Effector CD8-positive, alpha-beta T cell (primary cell): ENCODE results near the gene MEF2B.
"Not testable (repeated sequence)": the region's sequence is repeated elsewhere in the genome, so short reads cannot be mapped to it uniquely, and the experiment has no call there.

Experiments used
- DNase-seq: peaks from one replicate; lab custom pipeline; 2025; lab: John Stamatoyannopoulos, UW

The MEF2B gene

DNA sequence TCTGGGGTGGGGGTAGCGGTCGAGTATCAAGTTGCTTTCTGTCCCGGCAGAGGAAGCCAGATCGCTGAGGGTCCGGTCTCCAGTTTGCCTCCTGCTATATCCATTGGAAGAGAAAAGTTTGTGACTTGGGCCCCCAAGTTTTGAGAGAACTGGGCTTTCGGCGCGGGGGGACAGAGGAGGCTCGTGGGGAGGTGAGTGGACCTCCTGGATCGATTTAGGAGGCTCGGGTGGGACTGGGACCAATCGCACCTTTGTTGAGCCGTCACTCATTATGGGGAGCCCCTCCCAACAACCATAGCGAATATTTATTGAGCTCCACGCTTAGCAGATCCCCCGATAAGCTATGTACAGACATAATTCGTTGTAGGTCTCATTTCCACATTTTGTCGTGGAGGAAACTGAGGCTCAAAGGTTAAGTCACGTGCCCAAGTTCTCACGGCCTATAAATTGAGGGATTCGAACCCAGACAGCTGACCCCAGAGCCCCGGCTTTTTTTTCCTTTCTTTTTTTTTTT is 22.9 kb upstream of the MEF2B start:
- no peak for DNase-seq

DNA sequence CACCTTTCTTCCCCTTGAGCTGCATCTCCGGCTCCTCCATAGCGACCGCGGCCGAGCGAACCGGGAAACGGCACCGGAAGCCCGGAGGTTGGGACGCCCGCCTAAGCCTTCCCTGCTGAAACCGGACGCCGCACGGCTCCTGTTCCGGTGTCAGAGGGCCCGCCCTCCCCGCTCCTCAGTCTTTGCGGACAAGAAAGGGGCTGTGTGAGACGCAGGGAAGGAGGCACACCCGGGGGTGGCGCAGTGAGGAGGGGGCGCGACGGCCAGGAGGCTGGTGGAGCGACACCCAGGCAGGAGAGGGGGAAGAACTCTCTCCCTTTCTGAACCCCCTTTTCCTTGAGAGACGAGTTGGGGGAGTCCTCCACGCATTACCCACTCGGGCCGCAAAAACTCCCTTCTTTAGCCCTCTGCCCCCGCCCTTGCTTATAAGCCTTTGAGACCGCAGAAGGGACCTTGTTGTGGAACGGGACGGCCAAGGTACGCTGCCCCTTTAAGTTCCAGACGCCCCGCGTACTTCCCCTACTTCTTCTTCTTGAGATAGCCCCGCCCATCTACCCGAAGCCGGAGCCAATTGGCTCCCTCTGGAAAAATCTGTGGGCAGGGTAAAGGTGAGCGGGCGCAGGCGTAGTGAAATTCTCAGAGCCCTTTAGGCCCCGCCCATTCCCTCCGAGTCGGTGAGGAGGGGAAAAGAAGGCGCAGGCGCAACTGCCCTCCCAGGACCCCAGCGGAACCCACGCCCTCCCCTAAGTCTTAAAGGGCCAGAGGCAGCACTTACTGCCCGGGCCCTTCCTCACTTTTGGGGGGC is 22.2 kb upstream of the MEF2B start, which contains the start of the genes BORCS8 and RFXANK:
BORCS8 (minus strand) TSS at position 75 of the 805 bp plus-strand sequence; CDS start at position 40, 35 bp downstream.
RFXANK (plus strand) TSS at position 181 of the 805 bp plus-strand sequence. CDS start 1,689 bp downstream, outside the sequence.
- DNase-seq = peak; percentile 97

DNA sequence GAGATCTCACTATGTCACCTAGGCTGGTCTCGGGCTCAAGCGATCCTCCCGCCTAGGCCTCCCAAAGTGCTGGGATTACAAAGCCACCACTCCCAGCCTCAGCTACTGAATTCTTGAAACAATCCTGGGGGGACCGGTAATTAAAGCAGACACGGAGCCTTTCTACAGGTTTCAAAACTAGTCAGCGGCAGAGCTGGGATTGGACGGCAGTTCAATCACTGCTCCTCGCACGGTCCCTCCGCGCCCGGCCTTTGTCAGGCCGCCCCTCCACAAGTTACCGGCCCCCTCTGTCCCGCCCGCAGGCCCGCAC is 21.7 kb upstream of the MEF2B start:
- DNase-seq = no peak

DNA sequence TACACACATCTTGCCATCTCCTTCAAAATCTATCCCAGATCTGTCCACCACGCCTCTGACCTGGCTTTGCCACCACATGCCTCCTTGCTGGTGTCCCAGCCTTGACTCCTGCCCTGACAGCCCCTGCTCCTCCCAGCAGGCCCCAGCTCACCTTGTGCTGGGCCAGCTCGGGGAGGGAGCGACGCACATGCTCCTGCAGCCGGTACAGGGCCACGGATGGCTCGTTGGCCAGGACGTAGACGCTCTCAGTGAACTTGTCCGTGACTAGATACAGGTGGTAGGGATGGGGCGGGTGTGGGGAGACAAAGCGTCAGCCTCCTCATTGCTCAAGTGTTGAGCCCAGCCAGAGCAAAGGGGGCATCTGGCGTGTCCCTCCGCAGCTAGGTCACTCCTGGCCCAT is 16.7 kb upstream of the MEF2B start:
- DNase-seq = no peak

DNA sequence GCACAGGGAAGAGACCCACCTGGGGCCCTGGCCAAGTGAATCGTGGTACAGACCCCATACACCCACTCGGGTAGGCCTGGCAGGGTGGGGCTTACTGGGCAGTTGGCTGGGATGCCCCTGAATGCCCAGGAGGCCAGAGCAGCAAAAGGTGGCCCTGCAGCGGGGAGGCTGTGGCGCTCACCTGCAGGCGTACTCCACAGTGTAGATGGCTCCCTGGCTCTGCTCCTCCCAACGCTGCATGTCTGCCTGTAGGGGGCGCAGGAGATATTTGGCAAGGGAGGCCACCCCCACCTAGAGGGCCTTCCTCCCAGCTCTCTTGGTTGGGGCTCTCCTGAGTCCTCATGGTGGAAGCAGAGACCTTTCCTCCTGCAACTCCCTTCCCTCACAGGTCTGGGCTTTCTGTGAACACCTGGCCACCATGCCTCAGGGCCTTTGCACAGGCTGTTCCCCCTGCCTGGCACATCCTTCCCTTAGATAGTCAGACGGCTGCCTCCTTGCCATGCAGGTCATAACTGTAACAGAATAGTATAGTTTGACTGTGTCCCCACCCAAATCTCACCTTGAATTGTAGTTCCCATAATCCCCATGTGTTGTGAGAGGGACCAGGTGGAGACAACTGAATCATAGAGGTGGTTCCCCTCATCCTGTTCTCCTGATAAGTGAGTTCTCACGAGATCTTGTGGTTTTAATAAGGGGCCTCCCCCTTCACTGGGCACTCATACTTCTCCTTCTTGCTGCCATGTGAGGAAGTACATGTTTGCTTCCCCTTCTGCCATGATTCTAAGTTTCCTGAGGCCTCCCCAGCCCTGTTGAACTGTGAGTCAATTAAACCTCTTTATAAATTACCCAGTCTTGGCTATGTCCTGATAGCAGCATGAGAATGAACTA is 16.0 kb upstream of the MEF2B start:
- peak; percentile 52 for DNase-seq

DNA sequence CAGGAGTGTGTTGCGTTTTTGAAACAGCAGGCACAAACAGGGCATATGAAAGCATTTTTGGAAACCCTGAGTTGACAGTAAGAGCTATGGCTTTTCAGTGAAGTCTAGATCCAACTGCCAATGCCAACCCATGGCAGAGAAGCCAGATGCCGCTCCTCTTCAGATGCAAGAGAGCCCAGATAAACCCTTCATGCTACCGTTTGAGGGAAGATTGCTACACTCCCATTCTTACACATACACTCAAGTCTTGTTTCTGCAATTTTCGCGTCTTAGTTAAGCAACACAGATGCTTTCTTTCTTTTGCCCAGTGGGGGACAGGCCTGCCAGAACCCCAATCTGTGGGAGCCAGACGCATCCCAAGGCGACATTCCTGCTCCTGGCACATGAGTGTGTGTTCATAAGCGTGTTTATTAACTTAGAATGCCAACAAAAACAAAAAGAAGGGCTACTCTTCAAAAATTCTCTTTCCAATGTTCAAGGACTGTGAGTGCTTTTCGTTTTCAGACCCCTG is 11.5 kb upstream of the MEF2B start:
- no peak for DNase-seq

DNA sequence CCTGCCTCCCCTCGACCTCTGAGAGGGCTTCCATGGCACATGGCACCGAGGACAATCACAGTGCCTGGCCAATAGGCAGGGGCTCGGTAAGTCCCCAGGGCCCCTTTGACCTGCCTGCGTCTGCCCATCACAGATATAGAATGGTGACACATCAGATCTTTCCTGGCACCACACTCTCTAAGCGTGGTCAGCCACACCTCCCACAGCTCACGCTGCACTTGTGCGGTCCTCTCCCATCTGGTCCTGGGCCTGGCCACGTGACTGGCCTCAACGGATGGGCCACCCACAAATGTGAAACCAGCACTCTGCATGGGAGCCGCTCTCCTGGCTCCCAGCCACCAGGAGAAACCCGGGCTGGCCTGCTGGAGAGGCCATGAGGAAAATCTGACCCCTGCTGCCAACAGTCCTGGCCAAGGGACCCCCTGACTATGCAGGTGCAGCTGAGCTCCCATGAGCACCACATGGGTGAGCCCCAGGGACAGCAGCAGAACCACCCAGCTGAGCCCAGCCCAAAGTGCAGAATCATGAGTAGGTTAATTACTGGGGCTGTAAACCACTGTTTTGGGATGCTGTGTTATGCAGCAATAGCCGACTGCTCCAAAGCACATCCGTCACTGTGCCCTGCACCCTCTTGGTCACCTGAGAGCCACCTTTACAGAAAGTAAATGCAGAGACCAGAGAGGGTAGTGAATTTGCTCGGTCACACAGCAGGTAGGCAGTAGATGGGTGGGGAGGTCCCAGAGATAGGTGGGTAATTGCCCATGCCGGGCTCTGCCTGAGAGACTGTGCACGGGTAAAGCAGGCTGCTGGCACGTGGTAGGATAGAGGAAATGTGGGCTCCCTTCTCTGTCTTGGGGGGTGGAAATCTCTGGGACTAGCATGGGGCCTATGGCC is 9.7 kb upstream of the MEF2B start:
- DNase-seq = no peak

DNA sequence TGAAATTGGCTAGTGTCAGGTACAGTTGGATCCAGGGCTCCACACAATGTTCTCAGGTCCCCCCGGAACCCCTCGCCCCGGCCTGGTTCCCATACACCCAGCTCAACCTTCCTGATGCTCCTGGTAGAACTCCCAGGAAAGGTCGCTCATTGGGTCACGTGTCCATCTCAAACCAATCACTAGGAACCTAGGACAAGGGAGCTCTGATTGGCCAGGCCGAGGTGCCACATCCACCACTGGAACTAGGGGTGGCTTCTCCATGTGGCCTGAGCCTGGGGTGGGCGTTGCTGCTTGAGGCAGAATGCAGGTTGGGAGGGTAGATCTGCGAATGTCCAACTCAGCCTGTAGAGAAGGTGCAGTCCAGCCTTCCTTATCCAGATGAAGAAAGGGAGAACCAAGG is 6.9 kb upstream of the MEF2B start:
- DNase-seq = no peak

DNA sequence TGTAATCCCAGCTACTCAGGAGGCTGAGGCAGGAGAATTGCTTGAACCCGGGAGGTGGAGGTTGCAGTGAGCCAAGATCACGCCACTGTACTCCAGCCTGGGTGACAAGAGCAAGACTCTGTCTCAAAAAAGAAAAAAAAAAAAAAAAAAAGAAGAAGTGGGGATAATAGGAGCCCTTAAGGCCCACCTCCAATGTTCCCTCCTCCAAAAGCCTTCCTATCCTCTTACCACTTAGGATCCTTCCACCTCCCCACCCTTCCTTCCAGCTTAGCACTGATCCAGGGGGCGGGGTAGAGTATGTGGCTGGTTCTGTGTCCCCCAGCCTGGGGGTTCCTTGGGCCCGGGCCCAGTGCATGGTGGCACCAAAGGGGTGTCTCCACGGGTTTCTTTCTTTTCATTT is 3.2 kb upstream of the MEF2B start:
- DNase-seq = not testable (repeated sequence)

DNA sequence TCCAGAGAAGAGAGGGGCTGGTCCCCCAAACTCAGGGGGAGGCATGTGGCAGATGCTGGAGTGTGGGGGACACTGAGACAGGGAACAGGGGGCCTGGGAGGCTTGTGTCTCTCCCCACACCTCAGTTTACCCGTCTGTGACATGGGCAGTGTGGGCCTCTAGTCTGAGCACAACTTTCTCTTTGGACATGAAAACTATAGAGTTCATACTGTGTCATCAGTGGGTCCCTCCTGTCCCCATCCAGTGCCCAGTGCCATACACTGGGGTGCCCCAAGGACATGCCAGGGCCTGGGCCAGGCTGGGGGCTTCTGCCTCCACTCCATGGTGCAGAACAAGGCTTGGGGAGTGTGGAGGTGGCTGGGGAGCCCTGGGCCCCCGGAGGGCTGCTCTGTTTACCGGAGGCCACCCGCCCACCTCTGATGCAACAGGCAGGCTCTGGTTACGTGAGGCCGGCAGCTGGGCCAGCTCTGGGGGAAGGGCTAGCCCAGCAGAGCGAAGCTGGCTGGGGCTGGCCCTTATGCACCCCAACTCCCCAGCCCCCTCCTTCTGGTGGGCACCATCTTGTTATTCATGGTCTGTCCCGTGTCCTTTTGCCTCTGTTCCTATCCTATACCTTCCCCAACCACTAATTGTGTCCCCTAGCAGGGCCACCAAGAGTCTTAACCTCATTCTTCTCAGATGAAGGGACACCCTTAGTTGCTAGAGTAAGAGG is 1.9 kb upstream of the MEF2B start:
- DNase-seq = no peak

DNA sequence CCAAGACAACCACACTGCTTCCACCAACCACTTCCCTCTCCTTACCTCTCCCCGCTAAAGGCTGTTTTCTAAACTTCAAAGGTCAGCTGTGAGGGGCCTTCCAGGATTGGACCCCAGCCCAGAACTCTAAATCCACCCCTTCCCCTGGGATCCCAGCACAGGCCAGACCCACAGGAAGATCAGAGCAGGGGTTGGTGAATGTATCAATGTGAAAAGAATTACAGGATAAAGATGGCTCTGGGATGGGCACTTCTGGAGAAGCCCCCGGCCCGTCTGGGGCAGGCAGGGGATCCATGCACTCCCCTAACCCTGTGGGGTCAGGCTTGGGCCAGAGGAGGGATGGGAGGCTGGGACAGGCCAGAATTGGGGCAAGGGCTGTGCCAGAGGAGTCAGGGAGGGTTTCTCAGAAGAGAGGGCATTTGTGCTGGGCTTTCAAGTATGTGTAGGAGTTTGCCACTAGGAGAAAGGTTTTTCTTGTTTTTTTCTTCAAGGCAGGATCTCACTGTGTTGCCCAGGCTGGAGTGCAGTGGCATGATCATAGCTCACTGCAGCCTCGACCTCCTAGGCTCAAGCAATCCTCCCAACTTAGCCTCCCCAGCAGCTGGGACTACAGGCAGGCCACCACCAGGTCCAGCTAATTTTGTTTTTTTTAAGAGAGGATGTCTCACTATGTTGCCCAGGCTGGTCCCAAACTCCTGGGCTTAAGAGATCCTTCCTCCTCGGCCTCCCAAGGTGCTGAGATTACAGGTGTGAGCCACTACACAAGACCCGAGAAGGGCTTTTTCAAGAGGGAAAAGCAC is 1.0 kb upstream of the MEF2B start:
- DNase-seq = no peak

DNA sequence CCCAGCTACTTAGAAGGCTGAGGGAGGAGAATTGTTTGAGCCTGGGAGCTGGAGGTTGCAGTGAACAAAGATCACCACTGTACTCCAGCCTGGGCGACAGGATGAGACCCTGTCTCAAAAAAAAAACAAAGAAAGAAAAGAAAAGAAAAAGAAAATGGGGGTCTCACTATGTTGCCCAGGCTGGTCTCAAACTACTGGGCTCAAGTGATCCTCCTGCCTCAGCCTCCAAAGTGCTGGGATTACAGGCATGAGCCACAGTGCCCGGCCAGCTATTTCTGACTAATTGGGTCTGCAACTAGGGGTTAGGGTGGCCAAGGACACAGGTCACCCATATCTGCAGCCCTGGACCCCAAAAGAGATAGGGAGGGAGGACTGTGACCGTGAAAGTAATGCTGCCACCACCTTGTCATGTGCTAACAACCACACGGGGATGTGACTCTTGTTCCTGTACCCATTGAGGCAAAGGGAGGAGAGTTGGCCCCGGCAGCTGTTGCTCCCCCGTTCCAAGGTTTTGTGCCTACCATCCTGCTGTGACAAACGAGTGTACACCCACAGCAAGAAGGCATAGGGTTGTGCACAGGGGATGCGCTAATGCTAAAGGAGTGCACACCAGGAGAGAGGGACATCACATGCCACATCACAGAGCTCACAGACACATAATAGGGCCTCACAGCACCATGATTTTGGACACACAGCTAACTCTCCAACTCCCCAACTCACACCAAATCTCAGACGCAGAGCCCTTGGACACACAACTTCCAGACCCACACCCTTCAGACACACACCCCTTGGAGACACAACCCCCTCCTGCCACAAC is 619 bp downstream of the MEF2B start:
- no peak for DNase-seq

DNA sequence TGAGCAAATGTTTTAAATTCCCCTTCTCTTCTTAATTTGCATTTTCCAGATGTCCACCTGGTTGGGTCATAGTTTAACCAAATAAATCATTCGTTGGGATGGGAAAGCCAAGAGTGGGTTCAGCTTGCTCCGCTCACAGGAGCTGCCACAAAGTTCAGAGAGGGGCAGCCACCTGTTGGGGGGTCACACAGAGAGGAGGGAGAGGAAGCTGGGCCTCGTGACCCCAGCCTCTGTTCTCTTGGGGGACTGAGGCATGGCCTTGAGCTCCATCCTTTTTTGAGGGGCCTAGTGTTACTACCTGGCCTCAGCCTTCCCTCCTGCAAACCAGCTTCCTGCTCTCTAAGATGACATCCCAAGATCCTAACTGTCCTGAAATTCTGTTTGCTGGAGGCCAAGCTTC is 2.5 kb downstream of the MEF2B start:
- no peak for DNase-seq

DNA sequence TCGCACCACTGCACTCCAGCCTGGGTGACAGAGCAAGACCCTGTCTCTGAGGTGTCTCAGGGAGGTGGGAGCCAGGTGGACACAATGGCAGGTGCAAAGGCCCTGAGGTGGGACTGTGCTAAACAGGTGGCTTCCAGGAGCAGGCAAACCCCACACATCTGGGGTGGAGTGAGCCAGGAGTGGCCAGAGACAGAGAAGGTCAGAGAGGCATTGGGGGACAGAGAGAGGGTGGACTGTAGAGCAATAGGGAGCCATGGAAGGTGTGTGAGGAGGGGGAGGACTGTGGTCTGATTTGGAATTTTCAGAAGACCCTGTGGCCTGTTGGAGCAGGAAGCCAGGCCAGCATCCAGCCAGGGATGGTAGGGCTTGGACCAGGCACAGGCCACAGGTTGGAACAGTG is 4.7 kb downstream of the MEF2B start:
- DNase-seq = no peak

DNA sequence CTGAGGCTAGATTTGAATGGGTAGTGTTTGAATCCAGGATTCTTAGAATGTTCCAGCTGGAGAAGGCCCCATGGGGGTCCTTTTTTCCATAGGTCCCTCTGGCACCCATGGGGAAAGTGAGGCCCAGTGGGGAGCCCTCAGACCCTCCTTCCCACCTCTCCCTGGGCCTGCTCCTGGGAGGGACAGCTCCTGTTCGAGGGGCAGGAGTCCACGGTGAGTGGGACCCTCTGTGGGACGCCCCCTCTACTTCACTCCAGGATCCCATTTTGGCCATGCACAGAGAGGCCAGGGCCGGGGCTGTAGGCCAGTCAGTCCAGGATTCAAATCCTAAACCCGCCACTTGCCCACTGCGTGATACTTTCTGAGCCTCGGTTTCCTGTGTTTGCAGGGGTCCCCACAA is 7.6 kb downstream of the MEF2B start:
- DNase-seq = no peak

DNA sequence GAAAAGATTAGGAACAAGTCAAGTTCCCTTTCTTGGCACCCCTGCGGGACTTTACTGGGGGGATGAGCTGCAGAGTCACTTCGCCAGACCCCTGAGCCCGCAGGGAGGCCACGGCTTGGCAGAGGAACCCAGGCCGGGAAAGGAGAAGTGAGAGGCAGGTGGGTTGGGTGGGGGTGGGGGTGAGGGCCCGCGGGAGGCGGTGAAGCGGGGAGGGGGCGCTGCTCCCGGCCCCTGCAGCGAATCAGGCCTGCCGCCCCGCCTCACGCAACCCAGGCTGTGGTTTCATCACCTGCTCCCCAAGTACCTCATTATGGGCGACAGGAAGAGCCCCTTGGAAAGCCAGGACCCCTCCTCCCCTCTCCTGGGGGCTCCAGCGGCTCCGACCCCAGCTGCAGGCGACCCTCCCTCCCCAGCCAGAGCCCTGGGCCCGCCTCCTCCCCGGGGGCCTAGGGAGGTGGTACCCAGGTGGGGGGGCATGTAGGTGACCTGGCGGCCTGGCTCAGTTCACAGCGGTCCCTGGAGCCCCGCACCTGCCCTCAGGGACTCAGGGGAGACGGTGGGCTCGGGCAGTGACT is 9.5 kb downstream of the MEF2B start:
- no peak for DNase-seq

DNA sequence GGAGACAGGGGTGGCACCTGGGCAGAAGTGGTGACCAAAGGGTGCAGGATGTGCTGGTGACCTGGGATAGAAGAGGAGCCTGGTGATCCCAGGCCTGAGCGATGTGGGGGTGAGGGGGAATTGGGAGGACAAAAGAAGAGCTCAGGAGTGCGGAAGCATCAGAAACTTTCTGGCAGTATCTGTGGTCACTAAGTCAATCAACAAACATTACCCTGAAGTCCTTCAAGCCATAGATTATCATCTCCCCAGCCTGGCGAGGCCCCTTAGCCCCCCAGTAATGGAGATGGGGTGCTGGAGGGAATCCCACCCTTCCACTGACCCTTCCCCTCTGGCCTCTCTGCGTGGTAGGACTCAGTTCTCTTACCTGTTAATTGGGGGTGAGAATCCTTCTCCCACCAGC is 10.5 kb downstream of the MEF2B start:
- DNase-seq = no peak

DNA sequence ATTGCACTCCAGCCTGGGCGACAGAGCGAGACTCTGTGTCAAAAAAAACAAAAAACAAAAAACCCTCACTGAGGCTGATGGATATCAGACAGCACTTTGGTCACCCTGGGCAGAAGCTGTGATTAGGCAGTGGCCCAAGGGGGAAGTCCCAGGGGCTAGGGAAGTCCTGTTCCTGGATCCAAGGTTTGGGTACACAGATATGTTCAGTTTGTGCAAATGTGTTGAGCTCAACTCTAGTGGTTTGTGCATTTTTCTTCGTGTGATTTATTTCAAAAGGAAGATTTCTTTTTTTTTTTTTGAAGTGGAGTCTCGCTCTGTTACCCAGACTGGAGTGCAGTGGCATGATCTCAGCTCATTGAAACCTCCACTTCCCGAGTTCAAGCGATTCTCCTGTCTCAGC is 12.3 kb downstream of the MEF2B start:
- no peak for DNase-seq
